Measurements from ENCODE around the gene HCRTR1. TPM values are rescaled to one million over a fixed set of nuclear protein-coding genes. Genes with fewer than 3 reads are reported as not detected.

Gene HCRTR1
- total and polyA plus RNA-seq, 10 of the 15 experiments (the other 5 are each of a cell fraction or from before 2014, with no cell fraction given) = not detected

- no peak overlapping the region for H3K27ac ChIP-seq (ENCODE audit: control insufficient read depth, insufficient read depth)
- SMC1A ChIA-PET (ENCODE audit: uncharacterized antibody, unreplicated experiment) = no interaction called here
- H3K79me2 ChIP-seq (ENCODE audit: control insufficient read depth, insufficient read depth, low read length) = no peaks in the 10 kb centered on the region
- ATAC-seq (0 out of 3 replicates have a peak, but pooled peaks have one; percentile 12), DNase-seq (ENCODE audit: low read depth, low spot score) (no peak), FAIRE-seq (no peak)
- intact Hi-C loops (cut with micrococcal nuclease; ENCODE audit: unreplicated experiment) (no loop called here), in situ Hi-C loops (cut with MboI) (no loop called here)
- RAD21 ChIA-PET (ENCODE audit: unreplicated experiment) = no interaction called here
- H3K27me3 ChIP-seq (replicated peaks in 1 of 2; ENCODE audit: control insufficient read depth in 2 of 2, insufficient read depth in 2 of 2, low read length in 1 of 2) = no peaks in the 10 kb centered on the region
- peaks cover 14 to 19% of the 10 kb centered on the region in 2 experiments; a peak in 3 of 4 replicates for H3K36me3 ChIP-seq (ENCODE audit: control insufficient read depth in 2 of 2, insufficient read depth in 2 of 2, low read length in 1 of 2)
- H3K9ac ChIP-seq (ENCODE audit: control insufficient read depth, insufficient read depth, low read length) = no peak overlapping the region
- no peak overlapping the region for H3K4me2 ChIP-seq (ENCODE audit: control insufficient read depth, insufficient read depth)
- no peak overlapping the region for H3K4me3 ChIP-seq
- H2AFZ ChIP-seq (ENCODE audit: control insufficient read depth, low read depth, low read length) = no peak overlapping the region
- no peaks in the 10 kb centered on the region for H4K20me1 ChIP-seq (ENCODE audit: control insufficient read depth, insufficient read depth)
- 28% methylated on average over 5 of the region's 5 CpGs for WGBS (ENCODE audit: insufficient coverage, insufficient replicate concordance, low lambda C conversion rate, missing lambda C conversion rate)
- no peaks in the 10 kb centered on the region; the same call in none of the 2 replicates for H3K4me1 ChIP-seq (ENCODE audit: control insufficient read depth, insufficient read depth, low read length)
- TF ChIP-seq ZBTB40 (IDR thresholded peaks at IDR 0.05; ENCODE audit: borderline replicate concordance) = no peak
- TF ChIP-seq BHLHE40 (IDR thresholded peaks at IDR 0.05; ENCODE audit: borderline replicate concordance in 1 of 2, low read depth in 2 of 2, low read length in 1 of 2) = 0 out of 4 replicates have a peak, but pooled peaks of 1 of the 2 experiments have one; percentile 21
- no peak for TF ChIP-seq RELA (IDR thresholded peaks at IDR 0.05; ENCODE audit: borderline replicate concordance, partially characterized antibody)
- no peak for TF ChIP-seq NR2C1 (IDR thresholded peaks at IDR 0.05)
- CTCF ChIA-PET = interaction anchor here (0.7 to 1.0 kb wide), 3 partner anchors 75 to 165 kb away, joined by 3 to 4 read pairs (median 4); no protein-coding TSS in a partner anchor
- no TSS peak for BruUV-seq (replicated peaks)
- POLR2A ChIA-PET = interaction anchor here (0.6 kb wide), 1 partner anchor 14 kb away, joined by 3 read pairs; no protein-coding TSS in a partner anchor
- no peaks in the 10 kb centered on the region for H3K9me3 ChIP-seq (replicated peaks; ENCODE audit: control insufficient read depth, insufficient read depth, low read length)
These were observed 6.8 kb downstream of the HCRTR1 start for GRCh38 chr1:31624309-31624708.
